NB4 (cell line): ENCODE results near the gene PLA2G15.

Experiments
- DNase-seq: peaks from one replicate; pipeline ENCODE4 v3.0.0; 2010; ENCODE audit warnings: low read depth
- H3K4me3 ChIP-seq: one replicate; pipeline ENCODE4 v1.5.1; 2011; ENCODE audit warnings: mild to moderate bottlenecking, low read depth, low read length, moderate library complexity
- CTCF ChIP-seq: IDR thresholded peaks from one replicate; pipeline ENCODE4 v1.5.1; 2012; ENCODE audit warnings: low read depth, low read length
- MAX ChIP-seq: IDR thresholded peaks from 2 replicates; pipeline ENCODE4 v1.6.1; 2011; ENCODE audit warnings: low read depth, low read length
- MYC ChIP-seq: IDR thresholded peaks from 2 replicates; pipeline ENCODE4 v1.6.1; 2011; ENCODE audit warnings: low read depth, low read length
- POLR2A ChIP-seq: IDR thresholded peaks from 2 replicates; pipeline ENCODE4 v1.6.1; 2011; ENCODE audit warnings: mild to moderate bottlenecking; ENCODE audit not compliant: insufficient read length; ENCODE audit errors: extremely low read depth

PLA2G15 gene

GRCh38 chr16:68238029-68238345 is 7.2 kb upstream of the PLA2G15 start:
- H3K4me3 ChIP-seq: peak overlapping the region; percentile 36
- TF ChIP-seq CTCF (no peak), POLR2A (no peak), MYC (no peak)
- DNase-seq: no peak

- no peak overlapping the region for H3K4me3 ChIP-seq
- DNase-seq: no peak
- no peak for TF ChIP-seq MYC
- TF ChIP-seq CTCF: no peak
- TF ChIP-seq POLR2A: no peak
- TF ChIP-seq MAX: no peak
These were observed 3.1 kb upstream of the PLA2G15 start for GRCh38 chr16:68242085-68242484.

- no peak overlapping the region for H3K4me3 ChIP-seq
- no peak for DNase-seq
- TF ChIP-seq MAX (no peak), CTCF (no peak)
These were observed 2.0 kb upstream of the PLA2G15 start for GRCh38 chr16:68242926-68243858.

GRCh38 chr16:68244481-68244902 is 681 bp upstream of the PLA2G15 start:
- no peak for DNase-seq
- no peak for TF ChIP-seq MAX
- TF ChIP-seq MYC: no peak
- TF ChIP-seq POLR2A: no peak
- no peak for TF ChIP-seq CTCF
- H3K4me3 ChIP-seq: peak overlapping the region; percentile 69

GRCh38 chr16:68246121-68246520 is 948 bp downstream of the PLA2G15 start:
- DNase-seq: no peak

More at GRCh38 chr16:68246121-68246520, 948 bp downstream of the PLA2G15 start:
- H3K4me3 ChIP-seq: peak overlapping the region; percentile 65
- TF ChIP-seq MYC (no peak), CTCF (no peak), MAX (no peak), POLR2A (no peak)
